Endothelial cell of hepatic sinusoid (primary cell): ENCODE data around the gene HDAC4.
"Not testable (repeated sequence)": the region's sequence is repeated elsewhere in the genome, so short reads cannot be mapped to it uniquely, and the experiment has no call there.

ENCODE experiments used
- in situ Hi-C: cut with HindIII; loops from 2 replicates; pipeline ENCODE4 v1.10.0; 2017; ENCODE audit warnings: low sequenced_read_pairs

The HDAC4 gene

GRCh38 chr2:239182981-239183791 lies 217.6 kb downstream of the HDAC4 start:
- in situ Hi-C loops: no loop called here

GRCh38 chr2:239181903-239182581 lies 218.8 kb downstream of the HDAC4 start:
- in situ Hi-C loops: no loop called here

GRCh38 chr2:239181074-239181902 lies 219.5 kb downstream of the HDAC4 start:
- in situ Hi-C loops: no loop called here

GRCh38 chr2:239180526-239181073 lies 220.2 kb downstream of the HDAC4 start:
- in situ Hi-C loops: no loop called here

GRCh38 chr2:239179851-239180371 lies 220.9 kb downstream of the HDAC4 start:
- in situ Hi-C loops: no loop called here

- in situ Hi-C loops: no loop called here
These were observed 221.9 kb downstream of the HDAC4 start for GRCh38 chr2:239178954-239179353.

- in situ Hi-C loops: no loop called here
These were observed 222.3 kb downstream of the HDAC4 start for GRCh38 chr2:239178484-239178883.

GRCh38 chr2:239177908-239178307 lies 222.9 kb downstream of the HDAC4 start:
- in situ Hi-C loops: no loop called here

- in situ Hi-C loops: no loop called here
These were observed 223.5 kb downstream of the HDAC4 start for GRCh38 chr2:239177325-239177724.

- in situ Hi-C loops: not testable (repeated sequence)
These were observed 224.5 kb downstream of the HDAC4 start for GRCh38 chr2:239176138-239176803.

- in situ Hi-C loops: no loop called here
These were observed 225.6 kb downstream of the HDAC4 start for GRCh38 chr2:239175181-239175580.

GRCh38 chr2:239173301-239173700 lies 227.5 kb downstream of the HDAC4 start:
- in situ Hi-C loops: no loop called here

- in situ Hi-C loops: no loop called here
These were observed 229.2 kb downstream of the HDAC4 start for GRCh38 chr2:239171643-239172042.

GRCh38 chr2:239169311-239170048 lies 231.3 kb downstream of the HDAC4 start:
- in situ Hi-C loops: no loop called here

- in situ Hi-C loops: no loop called here
These were observed 232.2 kb downstream of the HDAC4 start for GRCh38 chr2:239168575-239168974.

- in situ Hi-C loops: no loop called here
These were observed 232.9 kb downstream of the HDAC4 start for GRCh38 chr2:239167766-239168444.

- in situ Hi-C loops: no loop called here
These were observed 233.7 kb downstream of the HDAC4 start for GRCh38 chr2:239167011-239167673.

- in situ Hi-C loops: no loop called here
These were observed 234.5 kb downstream of the HDAC4 start for GRCh38 chr2:239166201-239166834.
